SJSA1 (cell line): ENCODE data around the gene PNRC2. TPM values are rescaled to one million over a fixed set of nuclear protein-coding genes. Genes with fewer than 3 reads are reported as not detected.
"Not testable (repeated sequence)": the region's sequence is repeated elsewhere in the genome, so short reads cannot be mapped to it uniquely, and the experiment has no call there.

ENCODE experiments used
- DNase-seq, 2 experiments: peaks; one replicate each; pipeline ENCODE4 v3.0.0-alpha.2; 2015 to 2020; ENCODE audit warnings: low spot score in 2 of 2, low read depth in 1 of 2
- H3K27ac ChIP-seq: fragments of 250-450 bp; sonication (Bioruptor Pico); 2 replicates; pipeline ENCODE4 v1.5.1; 2020; ENCODE audit warnings: mild to moderate bottlenecking, moderate library complexity
- H3K27me3 ChIP-seq: fragments of 250-450 bp; sonication (Bioruptor Pico); replicated peaks from 2 replicates; pipeline ENCODE4 v1.5.1; 2020; ENCODE audit warnings: mild to moderate bottlenecking, moderate library complexity
- H3K36me3 ChIP-seq: fragments of 250-450 bp; sonication (Bioruptor Pico); 2 replicates; pipeline ENCODE4 v1.5.1; 2020; ENCODE audit warnings: mild to moderate bottlenecking
- H3K4me1 ChIP-seq: fragments of 250-450 bp; sonication (Bioruptor Pico); replicated peaks from 2 replicates; pipeline ENCODE4 v1.6.1; 2021; ENCODE audit warnings: mild to moderate bottlenecking
- H3K4me3 ChIP-seq: fragments of 250-450 bp; sonication (Bioruptor Pico); 2 replicates; pipeline ENCODE4 v1.5.1; 2020; ENCODE audit warnings: mild to moderate bottlenecking
- H3K9me3 ChIP-seq: fragments of 250-450 bp; sonication (Bioruptor Pico); replicated peaks from 2 replicates; pipeline ENCODE4 v1.5.1; 2020; ENCODE audit warnings: mild to moderate bottlenecking
- total RNA-seq: library from RNA; depleted of rRNA; stranded (reverse); fragments of >200 nt; shearing (Covaris generic); gene quantifications from 2 replicates; pipeline ENCODE4 v1.2.3, GENCODE V29; 2014

Gene PNRC2
- total RNA-seq, 1 experiment from 2014 or later, result 123 TPM

GRCh38 chr1:23925279-23925678 lies 34.3 kb upstream of the PNRC2 start:
- H3K9me3 ChIP-seq, result no peaks in the 10 kb centered on the region
- H3K27ac ChIP-seq, result no peak overlapping the region
- H3K27me3 ChIP-seq, result no peaks in the 10 kb centered on the region
- H3K36me3 ChIP-seq, result no peaks in the 10 kb centered on the region
- no peaks in the 10 kb centered on the region for H3K4me1 ChIP-seq
- no peak for DNase-seq
- no peak overlapping the region for H3K4me3 ChIP-seq

DNA sequence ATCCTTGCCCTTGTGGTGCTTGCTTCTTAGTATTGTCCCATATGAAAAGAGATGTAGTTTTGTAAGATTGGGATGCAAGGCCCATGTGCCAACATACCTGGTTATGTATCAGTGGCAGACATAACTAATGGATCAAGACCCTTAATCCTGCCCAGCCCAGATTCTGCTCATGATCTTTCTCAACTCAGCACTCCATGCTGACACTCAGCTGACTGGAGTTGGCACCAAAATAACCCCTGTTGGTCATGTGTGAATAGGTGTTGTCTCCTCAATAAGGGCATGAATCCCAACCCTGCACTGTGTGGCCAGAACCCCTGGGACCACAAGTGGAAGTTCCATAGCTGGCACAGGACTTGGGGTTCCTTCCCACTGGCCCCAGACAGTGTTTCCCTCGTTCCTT lies 32.5 kb upstream of the PNRC2 start:
- no peaks in the 10 kb centered on the region for H3K27me3 ChIP-seq
- DNase-seq, result no peak

GRCh38 chr1:23928789-23929188 lies 30.8 kb upstream of the PNRC2 start:
- H3K27ac ChIP-seq, result no peak overlapping the region
- H3K4me1 ChIP-seq, result peaks cover 13% of the 10 kb centered on the region
- H3K36me3 ChIP-seq, result no peaks in the 10 kb centered on the region
- H3K4me3 ChIP-seq, result no peak overlapping the region
- no peaks in the 10 kb centered on the region for H3K9me3 ChIP-seq
- no peaks in the 10 kb centered on the region for H3K27me3 ChIP-seq
- DNase-seq, result no peak

More for the DNA sequence above, 32.5 kb upstream of the PNRC2 start:
- Histone ChIP-seq H3K9me3 (no peaks in the 10 kb centered on the region), H3K36me3 (no peaks in the 10 kb centered on the region), H3K4me3 (no peak overlapping the region), H3K4me1 (peaks cover 13% of the 10 kb centered on the region), H3K27ac (no peak overlapping the region)

GRCh38 chr1:23930270-23930669 lies 29.4 kb upstream of the PNRC2 start:
- Histone ChIP-seq H3K4me3 (no peak overlapping the region), H3K27ac (no peak overlapping the region), H3K27me3 (no peaks in the 10 kb centered on the region), H3K9me3 (no peaks in the 10 kb centered on the region), H3K4me1 (peaks cover 13% of the 10 kb centered on the region), H3K36me3 (no peaks in the 10 kb centered on the region)
- no peak for DNase-seq

DNA sequence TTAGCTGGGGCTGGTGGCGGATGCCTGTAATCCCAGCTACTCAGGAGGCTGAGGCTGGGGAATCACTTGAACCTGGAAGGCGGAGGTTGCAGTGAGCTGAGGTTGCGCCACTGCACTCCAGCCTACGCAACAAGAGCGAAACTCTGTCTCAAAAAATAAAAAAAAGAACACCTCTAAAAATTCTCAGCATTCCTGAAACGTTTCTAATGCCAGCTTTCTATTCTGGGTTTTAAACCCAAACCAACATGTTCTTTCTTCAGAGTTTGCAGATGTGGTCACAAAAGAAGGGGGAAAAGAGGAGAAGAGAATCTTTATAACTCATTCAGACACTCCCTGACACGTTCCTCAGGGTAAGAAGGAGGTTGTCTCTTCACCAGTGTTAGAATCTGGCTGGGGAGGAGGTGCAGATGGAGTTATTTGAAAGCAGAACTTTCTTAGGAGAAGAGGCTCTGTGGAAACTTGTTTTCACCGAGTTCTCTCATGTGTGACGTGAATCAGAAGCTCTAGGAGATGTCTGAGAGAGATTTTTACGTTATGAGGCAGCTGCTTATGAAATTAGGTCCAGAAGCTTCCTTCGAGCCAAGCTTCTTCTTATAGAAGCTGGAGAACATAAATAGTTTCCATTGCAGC lies 28.7 kb upstream of the PNRC2 start:
- Histone ChIP-seq H3K36me3 (no peaks in the 10 kb centered on the region), H3K9me3 (no peaks in the 10 kb centered on the region), H3K4me3 (no peak overlapping the region), H3K27ac (peak overlapping the region; percentile 24), H3K4me1 (peaks cover 13% of the 10 kb centered on the region), H3K27me3 (no peaks in the 10 kb centered on the region)
- DNase-seq, result peak in 1 of 2 experiments; percentile 50

DNA sequence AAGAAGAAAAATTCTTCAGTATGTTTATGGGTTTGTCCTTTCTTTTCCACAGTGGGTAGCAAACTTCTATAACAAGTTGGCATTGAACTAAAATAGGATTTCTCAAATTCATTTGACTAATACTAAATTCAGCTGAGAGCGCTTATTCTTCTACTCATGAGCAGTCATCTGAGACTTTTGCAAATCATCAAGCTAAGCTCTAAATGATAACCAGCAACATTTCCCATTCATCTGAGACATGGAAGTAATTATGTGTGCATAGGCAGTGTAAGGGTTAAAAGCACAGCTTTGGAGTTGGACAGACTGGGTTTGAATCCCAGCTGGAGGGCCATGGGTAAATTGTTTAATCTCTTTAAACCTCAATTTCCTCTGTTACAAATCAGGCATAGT lies 28.1 kb upstream of the PNRC2 start:
- no peak overlapping the region for H3K4me3 ChIP-seq
- DNase-seq, result no peak
- no peaks in the 10 kb centered on the region for H3K9me3 ChIP-seq
- no peaks in the 10 kb centered on the region for H3K27me3 ChIP-seq
- H3K27ac ChIP-seq, result peak overlapping the region; percentile 24; the same call in 1 of the 2 replicates
- H3K4me1 ChIP-seq, result peaks cover 13% of the 10 kb centered on the region
- H3K36me3 ChIP-seq, result no peaks in the 10 kb centered on the region

DNA sequence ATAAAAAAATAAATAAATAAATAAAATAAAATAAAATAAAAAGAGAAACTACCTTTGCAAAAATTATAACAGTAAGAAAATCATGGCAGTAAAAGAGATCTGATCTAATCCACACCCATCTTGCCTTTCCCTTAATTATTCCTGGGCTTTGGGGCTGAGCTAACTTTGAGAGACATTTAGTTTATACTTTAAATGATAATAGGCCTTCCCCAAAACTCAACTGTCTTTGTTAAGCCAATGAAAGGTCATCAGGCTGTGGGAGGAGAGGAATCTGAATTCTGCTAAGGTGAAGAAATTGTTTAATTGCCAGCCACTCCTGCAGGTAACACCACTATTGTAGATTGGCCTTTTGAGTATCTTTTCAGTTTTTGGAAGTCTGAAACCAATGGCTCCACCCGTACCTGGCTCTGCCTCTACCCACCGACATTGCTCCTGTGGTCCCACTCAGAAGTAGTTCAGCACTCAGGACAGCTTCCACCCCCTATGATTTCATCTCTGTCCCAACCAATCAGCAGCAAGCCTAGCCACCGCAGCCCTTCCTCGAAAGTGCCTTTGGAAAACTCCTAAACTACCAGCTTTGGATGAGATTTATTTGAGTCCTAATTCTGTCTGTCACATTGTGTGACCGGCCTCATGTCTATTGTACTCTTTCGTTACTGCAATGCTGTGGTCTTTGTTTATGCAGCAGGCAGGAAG lies 23.0 kb upstream of the PNRC2 start:
- no peaks in the 10 kb centered on the region for H3K36me3 ChIP-seq
- no peak overlapping the region for H3K4me3 ChIP-seq
- no peaks in the 10 kb centered on the region for H3K27me3 ChIP-seq
- DNase-seq, result no peak
- H3K9me3 ChIP-seq, result no peaks in the 10 kb centered on the region
- peaks cover 3% of the 10 kb centered on the region; the same call in 1 of the 2 replicates for H3K4me1 ChIP-seq
- H3K27ac ChIP-seq, result no peak overlapping the region

GRCh38 chr1:23947366-23947765 lies 12.3 kb upstream of the PNRC2 start:
- Histone ChIP-seq H3K4me1 (peaks cover 11% of the 10 kb centered on the region), H3K4me3 (no peak overlapping the region), H3K27me3 (no peaks in the 10 kb centered on the region), H3K9me3 (no peaks in the 10 kb centered on the region), H3K36me3 (no peaks in the 10 kb centered on the region), H3K27ac (no peak overlapping the region)
- DNase-seq, result no peak

DNA sequence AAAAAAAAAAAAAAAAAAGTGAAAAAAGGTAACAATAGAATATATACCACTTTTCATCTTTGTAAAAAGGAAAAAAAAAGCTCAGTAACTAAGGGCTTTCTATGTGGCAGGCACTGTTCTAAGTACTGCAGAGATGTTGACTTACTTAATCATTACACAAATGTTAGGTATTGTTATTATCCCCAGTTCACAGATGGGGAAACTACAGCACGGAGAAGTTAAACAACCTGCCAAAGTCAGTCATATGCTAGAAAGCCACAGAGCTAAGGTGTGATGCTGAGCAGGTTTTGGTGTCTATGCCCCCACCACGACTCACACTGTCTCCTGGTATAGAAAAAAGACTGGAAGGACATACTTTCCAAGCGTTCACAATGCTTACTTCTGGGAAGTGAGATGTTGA lies 6.6 kb upstream of the PNRC2 start:
- DNase-seq, result no peak
- H3K9me3 ChIP-seq, result no peaks in the 10 kb centered on the region
- H3K36me3 ChIP-seq, result no peaks in the 10 kb centered on the region
- peaks cover 16% of the 10 kb centered on the region for H3K4me1 ChIP-seq
- H3K4me3 ChIP-seq, result no peak overlapping the region
- H3K27ac ChIP-seq, result no peak overlapping the region
- H3K27me3 ChIP-seq, result no peaks in the 10 kb centered on the region

- DNase-seq, result no peak
- peaks cover 14% of the 10 kb centered on the region for H3K4me1 ChIP-seq
Measured at GRCh38 chr1:23957096-23957495, 2.5 kb upstream of the PNRC2 start.

GRCh38 chr1:23958040-23958809 lies 1.4 kb upstream of the PNRC2 start:
- not testable (repeated sequence) for DNase-seq, H3K27me3 ChIP-seq, H3K9me3 ChIP-seq
- Histone ChIP-seq H3K27ac (peak overlapping the region; percentile 98), H3K4me3 (peak overlapping the region; percentile 83), H3K4me1 (peaks cover 12% of the 10 kb centered on the region; the same call in 1 of the 2 replicates), H3K36me3 (peaks cover 24% of the 10 kb centered on the region)

More at GRCh38 chr1:23957096-23957495, 2.5 kb upstream of the PNRC2 start:
- H3K27ac ChIP-seq, result no peak overlapping the region
- peaks cover 21% of the 10 kb centered on the region for H3K36me3 ChIP-seq
- no peaks in the 10 kb centered on the region for H3K27me3 ChIP-seq
- no peaks in the 10 kb centered on the region for H3K9me3 ChIP-seq
- H3K4me3 ChIP-seq, result no peak overlapping the region

GRCh38 chr1:23958810-23959460 lies 693 bp upstream of the PNRC2 start:
- DNase-seq, result peak; percentile 94
- H3K4me3 ChIP-seq, result peak overlapping the region; percentile 83
- H3K27ac ChIP-seq, result peak overlapping the region; percentile 98
- H3K4me1 ChIP-seq, result peaks cover 12% of the 10 kb centered on the region; the same call in 1 of the 2 replicates
- H3K27me3 ChIP-seq, result no peaks in the 10 kb centered on the region
- H3K9me3 ChIP-seq, result no peaks in the 10 kb centered on the region
- H3K36me3 ChIP-seq, result peaks cover 31% of the 10 kb centered on the region

DNA sequence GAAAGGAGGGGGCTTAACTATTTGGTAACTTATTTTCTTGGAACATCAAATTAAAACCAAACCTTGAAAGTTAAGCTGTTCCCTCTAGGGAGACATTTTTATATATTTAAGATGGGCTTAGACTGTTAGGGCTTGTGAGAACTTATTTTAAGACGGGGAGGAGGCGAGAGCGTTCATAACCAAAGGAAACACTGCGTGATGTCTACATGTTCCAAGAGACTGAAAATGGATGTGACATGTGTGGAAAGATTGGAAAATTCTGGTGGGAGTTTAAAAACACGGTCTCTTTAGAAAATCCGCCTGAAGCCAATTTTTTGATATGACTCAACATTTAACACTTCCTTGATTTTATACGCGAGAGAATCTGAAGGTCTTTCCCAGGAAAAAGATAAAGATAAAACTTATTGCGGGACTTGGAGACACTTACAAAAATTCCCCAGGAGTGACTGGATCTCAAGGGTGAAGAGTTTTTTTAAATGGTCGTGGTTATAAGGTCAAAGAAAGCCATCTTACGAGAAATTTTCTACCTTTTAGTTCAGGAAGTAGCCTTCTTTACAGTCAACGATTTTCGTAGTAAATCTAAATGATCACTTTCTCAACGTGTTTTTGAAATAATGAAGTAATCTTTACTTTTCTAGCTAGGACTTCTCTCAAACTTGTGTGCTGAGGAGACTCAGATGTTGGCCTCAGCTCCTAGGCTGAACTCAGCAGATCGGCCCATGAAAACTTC lies 828 bp downstream of the PNRC2 start:
- no peak for DNase-seq
- Histone ChIP-seq H3K36me3 (peaks cover 46% of the 10 kb centered on the region), H3K9me3 (no peaks in the 10 kb centered on the region), H3K4me1 (peaks cover 7% of the 10 kb centered on the region; the same call in 1 of the 2 replicates), H3K27me3 (no peaks in the 10 kb centered on the region), H3K4me3 (peak overlapping the region; percentile 83), H3K27ac (peak overlapping the region; percentile 98)
